Bronchial epithelial cell (primary cell): ENCODE measurements around the gene CNTNAP2. TPM values are rescaled to one million over a fixed set of nuclear protein-coding genes. Genes with fewer than 3 reads are reported as not detected.

ENCODE experiments used
- DNase-seq: peaks from one replicate; pipeline ENCODE4 v3.0.0-alpha.2; 2010; ENCODE audit warnings: low read depth
- FAIRE-seq: peaks from 2 replicates; lab custom pipeline; 2011; peaks lifted over from hg19 to GRCh38; lab: Jason Lieb, UNC
- H3K27me3 ChIP-seq: 2 replicates; pipeline ENCODE4 v1.5.1; 2011; ENCODE audit warnings: low read length; ENCODE audit not compliant: control insufficient read depth, insufficient read depth
- H3K36me3 ChIP-seq: 2 replicates; pipeline ENCODE4 v1.5.1; 2011; ENCODE audit warnings: low read length; ENCODE audit not compliant: control insufficient read depth, insufficient read depth
- H3K4me3 ChIP-seq: 2 replicates; pipeline ENCODE4 v1.5.1; 2011; ENCODE audit warnings: mild to moderate bottlenecking, low read depth, low read length, control low read depth
- CTCF ChIP-seq: IDR thresholded peaks from 2 replicates; pipeline ENCODE4 v1.5.1; 2011; ENCODE audit warnings: mild to moderate bottlenecking, moderate library complexity, low read length, control low read depth, inconsistent platforms; ENCODE audit not compliant: insufficient read depth, severe bottlenecking
- total RNA-seq: library from RNA; depleted of rRNA; stranded (reverse); fragments of >200 nt; gene quantifications from 2 replicates; pipeline ENCODE4 v1.2.1, GENCODE V29; 2014

CNTNAP2 gene
- total RNA-seq, 1 donor from 2014 or later: 0.26 TPM

- no peak for DNase-seq
- no peak for TF ChIP-seq CTCF
- no peaks in the 10 kb centered on the region for H3K36me3 ChIP-seq
- no peaks in the 10 kb centered on the region for H3K27me3 ChIP-seq
- FAIRE-seq: no peak
- H3K4me3 ChIP-seq: no peak overlapping the region
Measured at GRCh38 chr7:148156233-148156632, 2039.6 kb downstream of the CNTNAP2 start.

GRCh38 chr7:148159331-148159730, 2042.7 kb downstream of the CNTNAP2 start:
- DNase-seq (no peak), FAIRE-seq (no peak)
- no peak overlapping the region for H3K4me3 ChIP-seq
- H3K27me3 ChIP-seq: no peaks in the 10 kb centered on the region
- no peaks in the 10 kb centered on the region for H3K36me3 ChIP-seq
- TF ChIP-seq CTCF: no peak

GRCh38 chr7:148161776-148162175, 2045.2 kb downstream of the CNTNAP2 start:
- no peaks in the 10 kb centered on the region for H3K27me3 ChIP-seq

GRCh38 chr7:148162808-148163207, 2046.2 kb downstream of the CNTNAP2 start:
- Histone ChIP-seq H3K27me3 (no peaks in the 10 kb centered on the region), H3K4me3 (no peak overlapping the region), H3K36me3 (no peaks in the 10 kb centered on the region)
- no peak for DNase-seq
- no peak for FAIRE-seq
- no peak for TF ChIP-seq CTCF

More at GRCh38 chr7:148161776-148162175, 2045.2 kb downstream of the CNTNAP2 start:
- TF ChIP-seq CTCF: no peak
- Histone ChIP-seq H3K36me3 (no peaks in the 10 kb centered on the region), H3K4me3 (no peak overlapping the region)
- DNase-seq (no peak), FAIRE-seq (no peak)

GRCh38 chr7:148163246-148163645, 2046.6 kb downstream of the CNTNAP2 start:
- no peak for FAIRE-seq
- no peak for TF ChIP-seq CTCF
- no peak for DNase-seq
- Histone ChIP-seq H3K27me3 (no peaks in the 10 kb centered on the region), H3K36me3 (no peaks in the 10 kb centered on the region), H3K4me3 (no peak overlapping the region)

- TF ChIP-seq CTCF: no peak
- no peak overlapping the region for H3K4me3 ChIP-seq
- H3K36me3 ChIP-seq: no peaks in the 10 kb centered on the region
- FAIRE-seq: no peak
- H3K27me3 ChIP-seq: no peaks in the 10 kb centered on the region
- DNase-seq: no peak
Measured at GRCh38 chr7:148172920-148173319, 2056.3 kb downstream of the CNTNAP2 start.
